Activated gamma-delta T cell (primary cell): Measurements from ENCODE around the gene TRAPPC10.

Experiments used
- DNase-seq: peaks from one replicate; lab custom pipeline; 2025; lab: John Stamatoyannopoulos, UW
- total RNA-seq, 2 donors: gene quantifications; one replicate each; lab custom pipeline; 2026; lab: John Stamatoyannopoulos, UW

Gene TRAPPC10, protein sequence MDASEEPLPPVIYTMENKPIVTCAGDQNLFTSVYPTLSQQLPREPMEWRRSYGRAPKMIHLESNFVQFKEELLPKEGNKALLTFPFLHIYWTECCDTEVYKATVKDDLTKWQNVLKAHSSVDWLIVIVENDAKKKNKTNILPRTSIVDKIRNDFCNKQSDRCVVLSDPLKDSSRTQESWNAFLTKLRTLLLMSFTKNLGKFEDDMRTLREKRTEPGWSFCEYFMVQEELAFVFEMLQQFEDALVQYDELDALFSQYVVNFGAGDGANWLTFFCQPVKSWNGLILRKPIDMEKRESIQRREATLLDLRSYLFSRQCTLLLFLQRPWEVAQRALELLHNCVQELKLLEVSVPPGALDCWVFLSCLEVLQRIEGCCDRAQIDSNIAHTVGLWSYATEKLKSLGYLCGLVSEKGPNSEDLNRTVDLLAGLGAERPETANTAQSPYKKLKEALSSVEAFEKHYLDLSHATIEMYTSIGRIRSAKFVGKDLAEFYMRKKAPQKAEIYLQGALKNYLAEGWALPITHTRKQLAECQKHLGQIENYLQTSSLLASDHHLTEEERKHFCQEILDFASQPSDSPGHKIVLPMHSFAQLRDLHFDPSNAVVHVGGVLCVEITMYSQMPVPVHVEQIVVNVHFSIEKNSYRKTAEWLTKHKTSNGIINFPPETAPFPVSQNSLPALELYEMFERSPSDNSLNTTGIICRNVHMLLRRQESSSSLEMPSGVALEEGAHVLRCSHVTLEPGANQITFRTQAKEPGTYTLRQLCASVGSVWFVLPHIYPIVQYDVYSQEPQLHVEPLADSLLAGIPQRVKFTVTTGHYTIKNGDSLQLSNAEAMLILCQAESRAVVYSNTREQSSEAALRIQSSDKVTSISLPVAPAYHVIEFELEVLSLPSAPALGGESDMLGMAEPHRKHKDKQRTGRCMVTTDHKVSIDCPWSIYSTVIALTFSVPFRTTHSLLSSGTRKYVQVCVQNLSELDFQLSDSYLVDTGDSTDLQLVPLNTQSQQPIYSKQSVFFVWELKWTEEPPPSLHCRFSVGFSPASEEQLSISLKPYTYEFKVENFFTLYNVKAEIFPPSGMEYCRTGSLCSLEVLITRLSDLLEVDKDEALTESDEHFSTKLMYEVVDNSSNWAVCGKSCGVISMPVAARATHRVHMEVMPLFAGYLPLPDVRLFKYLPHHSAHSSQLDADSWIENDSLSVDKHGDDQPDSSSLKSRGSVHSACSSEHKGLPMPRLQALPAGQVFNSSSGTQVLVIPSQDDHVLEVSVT
- total RNA-seq: 168 to 228 reads per million in 2 donors

DNA sequence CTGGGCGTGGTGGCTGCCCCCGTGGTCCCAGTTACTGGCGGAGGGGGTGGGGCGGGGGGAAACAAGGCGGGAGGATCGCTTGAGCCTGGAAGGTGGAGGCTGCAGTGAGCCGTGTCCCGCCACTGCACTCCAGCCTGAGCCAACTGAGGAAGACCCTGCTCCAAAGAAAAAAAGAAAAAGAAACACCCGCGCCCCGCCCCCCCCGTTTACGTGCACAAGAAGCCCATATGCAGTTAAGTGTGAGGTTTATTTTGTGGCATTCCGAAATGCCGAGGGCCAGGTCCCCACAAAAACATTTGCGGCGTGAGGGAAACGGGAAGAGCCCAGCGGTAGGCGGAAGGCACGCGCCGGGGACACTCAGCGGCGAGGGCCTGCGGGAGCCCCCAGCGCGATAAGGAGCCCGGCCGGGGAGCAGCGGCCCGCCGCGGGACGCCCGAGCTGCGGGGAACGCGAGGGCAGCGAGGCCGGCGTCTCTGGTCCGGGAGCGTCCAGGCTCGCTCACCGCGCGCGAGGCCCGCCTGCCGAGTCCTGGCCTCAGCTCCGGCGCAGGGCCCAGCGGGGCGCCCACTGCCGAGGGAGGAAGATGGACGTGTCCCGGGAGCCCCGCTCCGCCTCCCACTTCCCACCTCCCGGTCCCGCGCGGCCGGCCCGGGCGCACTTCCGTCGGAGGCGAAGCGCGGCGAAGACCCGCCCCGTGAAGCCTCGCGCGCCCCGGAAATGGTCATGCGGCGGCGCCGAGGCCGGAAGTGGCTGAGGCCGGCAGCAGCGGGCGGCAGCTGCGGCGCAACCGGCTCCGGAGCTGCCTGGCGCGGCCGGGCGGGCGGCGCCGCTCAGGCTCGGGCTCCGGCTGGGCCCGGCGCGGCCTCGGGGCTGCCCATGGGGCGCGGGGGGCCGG, at the start of gene TRAPPC10:
TRAPPC10 (plus strand) TSS at position 731 of the 895 bp plus-strand sequence. CDS start 185 bp downstream, outside the sequence.
- peak; percentile 75 for DNase-seq

DNA sequence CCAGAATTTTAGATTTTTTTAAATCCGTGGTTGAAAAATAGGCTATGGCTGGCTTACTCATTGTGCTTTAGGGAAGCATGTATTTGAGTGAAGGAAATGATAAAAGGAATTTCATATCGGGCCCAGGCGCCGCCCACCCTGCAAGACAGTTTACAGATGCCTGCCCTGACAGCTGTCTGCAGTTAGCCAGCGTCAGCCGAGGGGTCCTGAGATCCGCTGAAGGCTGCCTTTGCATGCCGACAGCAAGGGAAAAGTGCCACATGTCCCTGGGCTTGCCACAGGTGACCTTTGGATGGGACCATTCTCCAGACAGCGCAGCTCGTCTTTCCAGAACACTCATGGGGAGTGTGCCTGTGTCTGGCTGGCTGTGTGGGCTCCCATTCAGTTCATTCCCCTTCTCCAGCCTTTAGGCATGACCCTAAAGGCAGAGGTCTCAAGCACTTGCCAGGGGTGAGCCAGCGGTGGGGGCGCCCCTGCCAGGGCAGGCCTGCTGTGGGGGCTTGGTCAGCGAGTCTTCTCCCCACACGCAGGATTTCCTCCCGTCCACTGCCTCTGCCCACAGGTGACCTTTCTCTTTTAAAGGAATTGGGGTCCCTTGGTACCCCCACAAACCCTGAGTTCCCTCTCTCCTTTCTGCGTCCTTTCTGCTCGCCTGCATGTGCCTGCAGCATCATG, 46.1 kb upstream of the TRAPPC10 start:
- no peak for DNase-seq

DNA sequence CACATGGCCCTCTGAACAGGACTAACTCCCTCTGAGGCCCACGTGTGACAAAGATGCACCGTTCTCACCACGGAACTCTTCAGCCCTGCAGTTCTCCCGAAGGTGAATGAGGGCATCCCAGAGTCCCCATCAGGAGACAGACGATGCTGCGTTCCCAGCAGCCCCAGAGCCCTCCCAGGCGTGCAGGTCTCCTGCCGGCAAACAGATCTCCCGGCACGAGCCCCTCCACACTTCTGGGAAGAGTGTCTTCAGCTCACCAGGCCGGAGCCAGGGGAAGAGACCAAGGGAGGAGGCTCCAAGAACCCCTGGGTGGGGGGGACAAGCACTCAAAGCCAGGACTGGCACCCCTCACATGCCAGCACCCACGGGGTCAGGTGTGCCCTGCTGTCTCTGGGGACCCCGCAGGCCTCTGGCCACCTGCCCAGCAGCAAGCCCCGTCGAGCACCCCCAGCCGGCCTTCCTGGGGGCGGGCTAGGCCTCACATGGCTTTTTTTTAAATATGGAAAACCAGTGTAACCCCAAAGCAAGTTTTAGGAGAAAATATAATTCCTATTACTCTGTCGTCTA, 45.1 kb upstream of the TRAPPC10 start:
- no peak for DNase-seq

DNA sequence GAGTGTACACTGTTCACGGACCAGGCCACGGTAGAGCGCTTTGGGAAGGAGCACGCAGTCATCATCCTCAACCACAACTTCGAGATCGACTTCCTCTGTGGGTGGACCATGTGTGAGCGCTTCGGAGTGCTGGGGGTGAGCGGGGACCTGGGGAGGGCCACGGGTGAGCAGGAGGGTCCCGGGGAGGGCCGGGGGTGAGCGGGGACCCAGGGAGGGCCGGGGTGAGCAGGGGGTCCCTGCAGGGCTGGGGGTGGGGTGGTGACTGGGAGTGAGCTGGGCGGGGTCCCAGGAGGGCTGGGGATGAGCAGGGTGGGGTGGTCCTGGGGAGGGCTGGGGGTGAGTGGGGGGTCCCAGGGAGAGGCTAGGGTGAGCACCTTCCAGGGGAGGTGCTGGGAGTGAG, 44.1 kb upstream of the TRAPPC10 start:
- DNase-seq: no peak

DNA sequence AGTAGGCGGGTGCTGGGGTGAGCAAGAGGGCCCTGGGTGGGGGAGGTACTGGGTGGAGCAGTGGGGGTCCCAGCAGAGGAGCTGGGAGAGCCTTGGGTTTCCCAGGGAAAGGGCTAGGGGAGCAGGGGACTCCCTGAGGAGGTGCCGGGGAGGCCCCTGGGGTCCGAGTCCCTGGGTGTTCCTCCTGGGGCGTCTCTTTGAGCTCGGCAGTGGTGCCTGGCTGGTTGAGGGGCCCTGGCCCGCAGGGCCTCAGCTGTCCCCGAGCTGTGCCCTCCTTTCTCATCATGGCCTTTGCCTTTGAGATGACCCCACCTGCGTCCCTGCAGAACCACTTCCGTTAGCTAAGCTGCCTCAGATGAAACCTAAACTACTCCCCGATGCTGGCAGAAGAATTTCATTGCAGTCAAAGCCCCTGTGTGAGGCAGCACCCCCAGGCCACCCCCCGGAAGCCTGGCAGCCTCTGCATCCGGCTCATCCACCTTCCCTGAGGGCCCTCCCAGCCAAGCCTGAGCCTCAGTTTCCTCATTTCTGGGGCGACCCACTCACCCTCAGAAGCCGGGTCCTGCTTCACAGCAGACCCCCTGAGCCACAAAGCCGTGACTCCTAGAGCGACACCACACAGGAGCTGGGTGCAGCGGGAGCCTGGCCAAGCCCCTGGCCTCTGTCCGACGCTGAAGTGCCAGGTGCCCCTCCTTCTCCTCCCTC, 43.5 kb upstream of the TRAPPC10 start:
- DNase-seq: no peak

DNA sequence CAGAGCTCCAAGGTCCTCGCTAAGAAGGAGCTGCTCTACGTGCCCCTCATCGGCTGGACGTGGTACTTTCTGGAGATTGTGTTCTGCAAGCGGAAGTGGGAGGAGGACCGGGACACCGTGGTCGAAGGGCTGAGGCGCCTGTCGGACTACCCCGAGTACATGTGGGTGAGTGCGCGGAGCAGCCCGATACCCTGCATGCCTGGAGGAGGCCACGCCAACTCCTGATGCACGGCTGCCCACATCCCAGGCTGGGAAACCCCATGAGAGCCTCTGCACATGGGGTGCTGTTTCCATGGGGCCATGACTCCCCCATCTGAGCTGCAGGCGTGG, 43.0 kb upstream of the TRAPPC10 start:
- DNase-seq: no peak

DNA sequence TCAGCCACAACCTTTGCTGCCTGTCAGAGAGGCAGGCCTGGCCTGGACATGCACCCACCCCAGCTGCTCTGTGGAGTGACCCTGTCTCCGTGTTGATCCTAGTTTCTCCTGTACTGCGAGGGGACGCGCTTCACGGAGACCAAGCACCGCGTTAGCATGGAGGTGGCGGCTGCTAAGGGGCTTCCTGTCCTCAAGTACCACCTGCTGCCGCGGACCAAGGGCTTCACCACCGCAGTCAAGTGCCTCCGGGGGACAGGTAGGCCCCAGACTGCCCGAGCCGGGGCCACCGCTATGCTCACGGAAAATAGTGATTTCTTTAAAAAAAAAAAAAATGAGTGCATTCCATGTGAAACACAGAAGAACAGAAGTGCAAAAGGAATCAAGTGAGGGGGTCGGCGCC, 41.6 kb upstream of the TRAPPC10 start:
- DNase-seq: no peak

DNA sequence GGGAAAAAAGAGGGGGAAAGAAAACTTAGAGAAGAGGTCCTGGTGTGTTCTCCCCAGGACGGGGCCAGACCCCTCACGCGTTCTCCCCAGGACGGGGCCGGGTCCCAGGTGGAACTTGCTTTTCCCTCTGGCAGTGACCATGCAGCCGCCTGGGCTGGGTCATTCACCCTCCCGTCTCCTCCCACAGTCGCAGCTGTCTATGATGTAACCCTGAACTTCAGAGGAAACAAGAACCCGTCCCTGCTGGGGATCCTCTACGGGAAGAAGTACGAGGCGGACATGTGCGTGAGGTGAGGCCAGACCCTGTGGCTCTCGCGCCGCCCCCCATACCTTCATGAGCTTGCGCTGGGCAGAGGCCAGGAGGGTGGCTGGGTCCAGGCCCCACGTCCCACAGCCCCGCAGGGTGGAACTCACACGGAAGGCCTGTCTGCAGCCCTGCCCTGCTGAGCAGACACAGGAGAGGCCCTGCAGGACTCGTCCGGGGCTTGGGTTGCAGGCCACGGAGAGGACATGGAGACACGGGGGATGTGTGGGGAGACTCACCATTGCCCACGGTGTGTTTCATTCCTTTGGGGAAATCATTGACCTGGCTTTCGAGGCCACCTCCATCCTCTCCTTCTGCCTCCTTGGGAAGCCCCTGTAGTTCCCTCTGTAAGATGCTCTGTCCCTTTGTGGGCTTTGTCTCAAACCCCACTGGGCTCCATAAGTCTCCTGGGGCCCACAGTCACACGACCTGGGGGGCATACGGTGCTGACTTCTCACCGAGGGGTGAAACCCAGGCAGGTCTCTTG, 40.7 kb upstream of the TRAPPC10 start:
- DNase-seq: no peak

DNA sequence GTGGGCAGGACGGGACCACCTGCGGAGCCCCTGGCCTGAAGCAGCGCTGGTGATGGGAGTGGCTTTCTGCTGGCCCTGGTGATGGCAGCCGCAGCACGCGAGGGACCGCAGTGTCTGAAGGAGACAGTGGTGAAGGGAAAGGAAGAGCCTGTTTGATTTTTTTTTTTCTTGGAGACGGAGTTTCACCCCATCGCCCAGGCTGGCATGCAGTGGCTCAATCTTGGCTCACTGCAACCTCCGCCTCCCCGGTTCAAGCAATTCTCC, 40.2 kb upstream of the TRAPPC10 start:
- no peak for DNase-seq

DNA sequence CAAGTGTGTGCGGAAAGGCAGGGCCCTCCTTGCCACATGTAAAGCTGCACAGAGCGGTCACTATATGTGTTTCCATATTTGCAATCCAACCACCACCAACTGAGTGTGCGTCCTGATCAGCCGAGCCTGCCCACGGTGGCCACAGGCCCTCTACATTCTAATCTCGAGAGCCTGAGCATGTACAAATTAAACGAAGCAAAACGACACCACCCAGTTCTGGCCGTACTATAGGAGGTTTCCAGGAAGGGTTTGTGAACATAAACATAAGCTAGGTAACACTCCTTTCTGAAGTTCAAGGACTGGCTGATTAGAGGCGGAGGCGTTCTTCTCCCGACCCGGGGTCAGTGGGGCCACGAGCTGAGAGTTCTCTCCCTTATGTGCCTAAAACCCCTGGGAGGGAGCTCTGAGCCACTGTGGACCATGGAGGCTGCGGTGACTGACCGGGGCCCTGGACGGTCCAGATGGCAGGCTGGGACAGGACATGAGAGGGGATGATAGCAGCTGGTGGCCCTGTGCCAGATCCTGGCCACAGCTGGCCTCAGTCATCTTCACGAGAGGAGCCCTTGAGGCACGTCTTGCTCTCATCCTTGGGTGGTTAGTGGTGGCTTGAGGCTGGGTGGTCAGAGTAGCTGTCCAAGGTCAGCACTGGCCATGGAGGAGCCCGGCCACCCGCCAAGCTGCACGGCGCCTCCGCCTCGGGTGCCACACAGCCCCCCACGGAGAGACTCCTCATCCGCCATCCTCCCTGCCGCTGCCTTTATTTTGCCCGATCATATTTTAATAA, 39.1 kb upstream of the TRAPPC10 start:
- DNase-seq: no peak

DNA sequence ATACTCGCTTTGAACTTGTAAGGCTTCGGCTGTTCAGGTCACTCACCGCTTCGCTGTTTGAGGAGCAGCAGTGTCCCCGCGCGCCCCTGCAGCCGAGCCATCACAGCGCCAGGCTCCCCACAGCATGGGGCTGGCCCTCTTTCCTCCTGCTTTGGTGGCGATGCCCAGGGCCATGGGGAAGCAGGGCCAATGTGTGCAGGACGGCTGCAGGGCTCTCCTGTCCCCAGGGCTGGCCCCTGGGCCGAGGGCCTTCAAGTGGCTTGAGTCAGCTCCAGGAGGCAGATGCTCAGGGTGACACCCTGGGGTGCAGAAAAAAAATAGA, 38.5 kb upstream of the TRAPPC10 start:
- no peak for DNase-seq

DNA sequence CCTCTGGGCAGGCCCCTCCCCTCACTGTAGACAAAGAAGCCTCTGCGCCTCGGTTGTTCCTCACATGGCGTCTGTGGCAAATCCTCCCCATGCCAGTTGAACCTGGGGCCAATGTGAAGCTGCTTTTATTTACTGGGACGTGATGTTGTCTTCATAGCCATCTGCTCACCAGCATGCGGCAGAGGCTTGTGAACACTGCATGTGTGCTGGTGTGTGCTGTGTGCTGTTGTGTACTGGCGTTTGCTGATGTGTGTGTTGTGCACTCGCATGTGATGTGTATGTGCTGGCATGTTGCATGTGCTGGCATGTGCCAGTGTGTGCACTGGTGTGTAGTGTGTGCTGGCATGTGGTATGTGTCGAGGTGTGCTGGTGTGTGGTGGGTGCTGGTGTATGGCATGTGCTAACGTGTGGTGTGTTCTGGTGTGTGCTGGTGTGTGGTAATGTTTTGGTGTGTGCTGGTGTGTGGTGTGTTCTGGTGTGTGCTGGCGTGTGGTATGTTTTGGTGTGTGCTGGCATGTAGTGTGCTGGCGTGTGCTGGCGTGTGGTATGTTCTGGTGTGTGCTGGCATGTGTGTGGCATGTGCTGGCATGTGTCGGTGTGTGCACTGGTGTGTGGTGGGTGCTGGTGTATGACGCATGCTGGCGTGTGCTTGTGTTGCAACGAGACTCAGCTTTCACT, 37.2 kb upstream of the TRAPPC10 start:
- no peak for DNase-seq

DNA sequence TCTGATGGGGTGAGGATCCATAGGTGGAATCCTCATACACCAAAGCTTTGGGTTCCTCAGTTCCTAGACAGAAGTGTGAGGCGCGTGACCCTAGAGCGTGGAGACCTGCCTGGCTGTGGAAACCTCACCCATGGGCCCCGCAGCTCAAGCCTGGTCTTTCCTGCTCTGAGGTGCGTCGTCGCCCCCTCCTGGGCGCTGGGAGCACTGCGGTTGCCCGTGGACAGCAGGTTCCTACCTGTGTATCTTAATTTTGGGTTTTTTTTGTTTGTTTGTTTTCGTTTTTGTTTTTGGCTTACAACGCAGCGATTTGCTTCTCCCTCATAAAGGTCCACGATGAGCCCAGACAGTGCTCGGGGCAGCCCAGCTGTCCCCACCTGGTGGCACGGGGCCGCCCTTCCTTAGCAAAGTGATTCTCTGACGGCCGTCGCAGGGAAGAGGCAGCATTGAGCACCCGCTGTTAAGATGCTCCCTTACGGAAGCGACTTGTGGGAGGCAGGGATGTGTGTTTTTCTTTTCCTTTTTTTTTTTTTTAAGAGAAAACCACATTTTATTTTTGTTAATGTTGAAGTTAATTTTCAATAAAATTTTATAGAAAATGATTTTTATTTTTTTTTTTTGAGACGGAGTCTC, 36.5 kb upstream of the TRAPPC10 start:
- peak; percentile 52 for DNase-seq

DNA sequence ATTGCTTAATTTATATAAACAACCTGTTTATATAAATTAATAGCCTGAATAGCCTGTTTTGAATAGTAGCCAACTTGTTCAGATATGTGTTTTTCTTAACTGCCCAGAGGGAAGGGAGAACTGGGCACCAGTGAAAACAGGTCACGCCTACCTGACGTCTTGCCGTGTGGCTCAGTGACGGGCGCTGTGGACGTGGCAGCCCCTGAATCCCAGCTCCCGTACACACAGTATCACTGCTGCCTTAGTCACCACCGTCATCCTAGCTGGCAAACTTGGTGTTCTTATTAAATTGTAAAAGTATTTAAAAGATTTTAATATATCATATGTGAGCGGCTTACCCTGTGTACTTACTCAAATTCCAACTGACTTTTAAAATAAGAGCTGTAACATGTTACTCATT, 35.4 kb upstream of the TRAPPC10 start:
- DNase-seq: no peak

DNA sequence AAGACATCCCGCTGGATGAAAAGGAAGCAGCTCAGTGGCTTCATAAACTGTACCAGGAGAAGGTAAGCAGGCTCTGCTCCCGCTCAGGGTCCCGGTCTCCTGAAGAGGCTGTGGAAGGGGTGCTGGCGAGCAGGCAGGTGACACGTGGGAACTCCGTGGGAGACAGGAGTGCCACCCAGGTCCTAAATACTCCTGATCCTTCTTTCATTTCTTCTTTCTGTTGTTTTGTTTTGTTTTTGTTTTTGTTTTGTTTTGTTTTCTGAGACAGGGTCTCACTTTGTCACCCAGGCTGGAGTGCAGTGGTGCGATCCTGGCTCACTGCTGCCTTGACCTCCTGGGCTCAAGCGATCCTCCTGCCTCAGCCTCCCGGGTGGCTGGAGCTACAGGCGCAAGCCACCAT, 34.0 kb upstream of the TRAPPC10 start:
- no peak for DNase-seq

DNA sequence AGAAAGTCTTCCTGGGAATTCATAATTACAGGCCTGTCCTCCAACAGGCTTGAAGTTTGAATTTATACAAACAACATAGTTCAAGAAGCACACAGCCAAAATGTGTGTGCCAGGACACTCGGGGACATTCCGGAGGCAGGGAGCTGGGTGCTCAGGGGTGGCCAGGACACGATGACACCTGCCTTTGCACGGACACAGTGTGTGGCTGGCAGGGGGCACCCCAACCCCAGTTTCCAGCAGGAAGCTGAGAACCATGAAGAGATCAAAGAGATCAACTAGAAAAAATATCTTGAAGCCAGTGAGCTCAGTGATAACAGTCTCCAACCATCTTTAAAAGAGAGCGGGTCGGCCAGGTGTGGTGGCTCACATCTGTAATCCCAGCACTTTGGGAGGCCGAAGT, 32.5 kb upstream of the TRAPPC10 start:
- no peak for DNase-seq

DNA sequence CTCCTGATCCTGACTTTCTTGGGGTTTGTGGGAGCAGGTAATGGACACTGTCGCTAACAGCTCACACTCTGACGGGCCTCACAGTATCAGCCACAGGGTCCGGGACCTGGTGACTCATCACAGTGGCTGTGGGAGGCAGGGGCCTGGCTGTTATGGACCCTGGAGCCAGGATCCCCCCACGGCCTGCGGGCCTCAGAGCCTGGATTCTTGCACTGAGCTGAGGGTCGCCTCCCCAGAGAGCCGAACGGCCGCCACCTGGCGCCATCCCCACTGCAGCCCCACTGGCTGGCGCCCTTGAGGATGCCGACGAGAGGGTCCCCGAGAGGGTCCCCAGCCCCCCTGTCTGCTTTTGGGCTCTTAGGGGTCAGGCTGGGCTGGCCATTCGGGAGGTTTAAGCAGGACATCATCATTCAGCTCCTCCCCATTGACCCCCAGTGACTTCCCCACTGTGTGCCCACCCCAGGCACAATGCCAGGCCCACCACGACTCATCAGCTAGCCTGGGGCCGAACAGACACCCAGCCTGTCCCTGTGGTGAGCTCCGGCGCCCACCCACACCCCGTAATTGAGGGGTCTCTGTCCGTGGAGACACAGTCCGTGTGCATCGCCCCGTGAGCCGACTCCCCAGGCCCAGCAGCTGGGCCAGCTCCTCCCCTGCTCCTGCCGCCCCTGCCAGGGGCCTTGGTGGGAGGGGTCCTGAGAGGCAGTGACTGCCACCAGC, 30.8 kb upstream of the TRAPPC10 start:
- no peak for DNase-seq
